AML-193 (cell line): ENCODE results near the gene ZNF892.
A peak's percentile ranks its signal among the peaks of the same experiment; 100 is the strongest.
"Not testable (repeated sequence)": the region's sequence is repeated elsewhere in the genome, so short reads cannot be mapped to it uniquely, and the experiment has no call there.

ENCODE experiments used
- DNase-seq, 2 experiments: peaks; one replicate each; lab custom pipeline; 2025; lab: John Stamatoyannopoulos, UW

The ZNF892 gene

GRCh38 chr2:95207111-95207961, at the start of gene ZNF892:
Gene ZNF892 (plus strand): TSS chr2:95207521. CDS start chr2:95207816, 295 bp downstream.
- peak; percentile 84 to 86 for DNase-seq

- no peak for DNase-seq
Measured at GRCh38 chr2:95158441-95158840, 48.9 kb upstream of the ZNF892 start.

DNA sequence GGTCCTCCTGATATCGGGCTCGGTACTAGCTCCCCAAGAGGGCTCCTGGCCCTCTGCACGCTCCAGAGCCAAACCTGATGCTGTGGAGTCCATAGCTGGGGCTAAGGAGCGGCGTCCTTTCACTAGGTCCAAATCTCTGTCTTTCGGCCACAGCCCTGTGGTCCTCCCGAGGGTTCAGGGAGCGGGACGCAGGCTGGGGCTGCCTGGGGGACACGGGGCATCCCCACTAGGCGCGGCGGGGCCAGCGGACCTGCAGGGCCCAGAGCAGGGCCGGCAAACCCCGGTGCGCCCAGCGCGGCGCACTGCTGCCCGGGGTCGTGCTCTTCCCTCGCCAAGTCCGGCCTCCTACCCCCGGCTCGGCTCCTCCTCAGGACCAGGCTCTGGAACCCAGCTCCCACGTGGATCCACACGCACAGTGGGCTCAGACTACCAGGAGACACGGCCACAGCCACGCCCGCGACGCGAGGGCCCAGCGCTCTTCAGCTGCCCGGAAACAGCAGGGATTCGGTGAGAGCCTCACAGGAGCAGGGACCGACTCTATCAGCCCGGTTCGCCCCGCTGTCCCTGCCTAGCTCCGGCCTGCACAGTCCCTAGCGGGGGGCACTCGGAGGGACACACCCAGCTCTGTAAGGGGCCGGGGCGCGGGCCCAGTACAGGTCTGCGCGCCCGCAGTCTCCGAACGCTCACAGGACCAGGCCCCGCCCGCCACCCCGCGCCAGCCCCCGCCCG, 48.3 kb upstream of the ZNF892 start:
- DNase-seq, result no peak

- DNase-seq, result peak; percentile 53 to 65
Measured at GRCh38 chr2:95159690-95160449, 47.5 kb upstream of the ZNF892 start, which contains the start of gene ZNF514. Gene ZNF514 (minus strand): TSS chr2:95159848. CDS start chr2:95153253, 6,595 bp downstream.

- peak in 1 of 2 experiments; percentile 30 for DNase-seq
Measured at GRCh38 chr2:95165030-95165370, 42.3 kb upstream of the ZNF892 start.

DNA sequence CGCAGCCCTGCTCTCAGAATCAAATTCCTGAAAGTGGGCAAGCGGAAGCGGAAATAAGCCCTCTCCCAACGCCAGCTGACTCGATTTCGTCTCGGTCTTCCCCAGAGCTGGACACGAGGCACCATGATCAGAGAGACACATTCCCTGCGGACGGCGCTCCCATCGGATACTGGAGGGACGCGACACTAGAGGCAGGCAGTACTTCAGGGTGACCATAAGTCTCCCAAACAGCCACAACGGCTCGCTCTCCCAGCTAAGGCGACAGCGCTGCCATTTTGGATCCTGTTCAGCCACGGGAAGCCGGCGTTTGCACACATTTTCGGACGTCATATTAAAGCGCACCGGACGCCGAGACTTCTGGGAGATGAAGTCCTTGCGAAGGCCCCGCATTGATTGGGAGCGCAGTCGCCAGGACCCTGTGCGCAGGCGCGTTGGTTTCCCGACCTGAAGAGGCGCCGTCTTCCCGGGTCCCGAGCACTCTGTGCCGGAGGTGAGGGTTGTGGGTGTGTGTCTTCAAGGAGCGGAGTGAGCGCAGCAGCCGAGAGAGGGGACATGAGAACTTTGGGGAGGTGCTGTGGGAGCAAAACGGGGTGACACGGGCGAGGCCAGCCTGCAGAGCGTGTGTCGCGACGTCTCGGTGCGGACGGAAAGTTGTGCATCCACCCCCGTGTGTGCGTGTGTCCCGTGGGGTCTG, 41.8 kb upstream of the ZNF892 start, which contains the start of gene ZNF2:
Gene ZNF2 (plus strand): TSS at position 439 of the 694 bp plus-strand sequence. CDS start 10,418 bp downstream, outside the sequence.
- DNase-seq, result peak; percentile 93

DNA sequence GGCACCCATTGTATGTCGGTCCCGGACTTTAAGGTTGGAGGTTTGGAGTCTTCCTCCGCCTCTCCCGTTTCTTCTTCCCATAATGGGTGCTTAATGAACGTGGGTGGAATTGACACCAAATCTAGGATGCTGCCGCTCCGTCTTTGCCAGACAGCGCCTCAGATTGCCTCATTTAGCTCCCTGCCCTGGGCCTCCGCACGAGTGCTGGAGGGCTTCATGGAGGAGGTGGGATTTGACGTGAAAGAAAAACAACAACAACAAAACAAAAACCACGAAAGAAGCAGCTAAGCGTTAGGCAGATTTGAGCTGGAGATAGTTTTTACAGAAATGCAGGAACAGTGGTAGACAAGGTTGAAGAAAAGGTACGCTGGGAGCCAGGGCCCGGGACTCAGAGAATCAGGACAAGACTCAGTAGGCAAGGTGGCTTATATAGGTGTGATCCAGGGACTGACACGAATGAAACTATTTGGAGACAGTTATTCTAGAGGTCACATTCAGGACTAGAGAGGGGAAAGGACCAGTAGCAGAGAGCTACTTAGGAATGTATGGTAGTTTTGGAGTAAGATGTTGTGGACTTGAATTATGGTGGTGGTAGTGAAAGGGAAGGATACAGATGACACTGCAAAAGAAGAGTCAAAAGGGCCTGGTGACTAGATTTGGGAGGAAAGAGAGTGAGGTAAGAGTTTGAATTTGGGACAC, 41.1 kb upstream of the ZNF892 start:
- no peak for DNase-seq

- no peak for DNase-seq
Measured at GRCh38 chr2:95171902-95172301, 35.4 kb upstream of the ZNF892 start.

DNA sequence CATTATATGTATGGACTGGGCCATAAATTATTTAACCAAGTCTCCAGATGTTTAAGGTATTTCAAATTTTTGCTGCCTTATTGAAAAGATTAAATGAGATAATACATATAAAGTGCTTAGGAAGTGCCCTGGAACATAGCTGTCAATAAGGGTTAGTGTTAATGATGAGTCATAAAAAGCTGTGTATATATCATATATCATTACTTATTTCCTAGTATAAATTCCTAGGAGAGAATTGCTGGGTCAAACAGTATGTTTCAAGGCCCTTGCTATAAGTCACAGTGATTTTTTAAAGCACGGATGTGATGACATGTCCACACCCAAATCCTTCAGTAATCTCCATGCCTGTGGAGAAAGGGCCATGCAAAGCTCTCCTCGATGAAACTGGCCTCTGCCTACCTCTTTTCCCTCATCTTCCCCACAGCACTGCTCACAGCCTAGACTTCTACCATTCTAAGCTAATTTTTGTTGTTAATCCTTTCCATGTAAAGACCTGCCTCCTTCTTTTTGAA, 33.2 kb upstream of the ZNF892 start:
- DNase-seq, result no peak

DNA sequence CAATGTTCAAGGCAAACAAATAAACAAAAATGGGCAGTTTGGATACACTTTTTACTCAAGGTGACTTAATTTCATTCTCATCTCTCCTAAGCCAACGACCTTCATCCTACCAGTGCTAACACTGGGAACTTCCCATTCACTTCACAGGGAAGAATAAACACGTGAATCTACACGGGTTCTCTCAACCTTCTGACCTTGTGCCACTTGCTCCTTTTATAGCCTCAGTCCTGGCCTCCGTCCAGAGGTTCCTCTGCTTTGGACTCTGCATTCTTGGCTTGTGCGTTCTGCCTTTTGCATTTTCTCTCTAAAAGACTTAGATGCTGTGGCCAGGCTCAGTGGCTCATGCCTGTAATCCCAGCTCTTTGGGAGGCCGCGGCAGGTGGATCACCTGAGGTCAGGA, 27.9 kb upstream of the ZNF892 start:
- DNase-seq, result no peak

DNA sequence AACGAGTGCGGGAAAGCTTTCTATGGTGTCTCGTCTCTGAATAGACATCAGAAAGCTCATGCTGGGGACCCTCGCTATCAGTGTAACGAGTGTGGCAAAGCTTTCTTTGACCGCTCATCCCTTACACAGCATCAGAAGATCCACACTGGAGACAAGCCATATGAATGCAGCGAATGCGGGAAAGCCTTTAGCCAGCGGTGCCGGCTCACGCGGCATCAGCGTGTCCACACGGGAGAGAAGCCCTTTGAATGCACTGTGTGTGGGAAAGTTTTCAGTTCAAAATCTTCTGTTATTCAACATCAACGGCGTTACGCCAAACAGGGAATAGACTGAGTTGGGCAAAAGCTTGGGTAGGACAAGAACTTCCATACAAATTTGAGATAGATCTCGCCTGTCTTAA, 25.5 kb upstream of the ZNF892 start:
- no peak for DNase-seq

DNA sequence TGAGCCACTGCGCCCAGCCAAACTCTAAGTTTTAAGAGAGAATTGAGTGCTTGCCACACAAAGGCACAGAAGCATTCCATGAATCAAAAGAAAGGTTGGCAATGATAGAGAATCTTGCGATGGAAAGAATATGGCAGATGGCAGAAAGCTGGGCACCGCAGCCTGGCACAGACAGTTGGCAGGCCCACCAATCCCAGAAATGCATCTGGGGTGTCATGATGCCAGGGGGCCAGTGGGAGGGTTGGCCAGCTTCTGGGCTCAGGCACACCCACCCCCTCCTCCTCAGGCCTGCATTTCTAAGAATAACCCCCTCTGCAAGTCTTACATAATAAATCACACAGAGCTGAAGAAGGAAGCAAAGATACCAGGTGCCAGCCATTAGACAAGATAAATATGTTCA, 22.1 kb upstream of the ZNF892 start:
- DNase-seq, result no peak

- DNase-seq, result no peak
Measured at GRCh38 chr2:95185973-95186372, 21.3 kb upstream of the ZNF892 start.

- DNase-seq, result not testable (repeated sequence)
Measured at GRCh38 chr2:95192956-95193355, 14.4 kb upstream of the ZNF892 start.

DNA sequence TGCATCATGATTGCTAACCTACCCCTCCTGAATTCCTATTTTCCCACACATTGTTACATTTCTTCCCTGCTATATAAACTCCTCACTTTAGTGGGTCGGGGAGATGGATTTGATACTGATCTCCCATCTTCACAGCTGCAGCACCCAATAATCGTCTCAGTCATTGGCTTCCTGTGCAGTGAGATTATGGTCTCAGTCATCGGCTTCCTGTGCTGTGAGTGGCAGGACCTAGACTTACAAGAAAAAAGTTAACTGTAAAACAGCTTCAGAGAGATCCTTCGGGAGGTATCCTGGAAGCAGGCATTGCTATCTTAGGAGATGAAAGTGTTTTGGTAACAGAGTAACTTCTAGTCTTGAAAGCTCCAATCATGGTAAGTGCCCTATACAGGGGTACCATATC, 3.4 kb upstream of the ZNF892 start:
- DNase-seq, result no peak

DNA sequence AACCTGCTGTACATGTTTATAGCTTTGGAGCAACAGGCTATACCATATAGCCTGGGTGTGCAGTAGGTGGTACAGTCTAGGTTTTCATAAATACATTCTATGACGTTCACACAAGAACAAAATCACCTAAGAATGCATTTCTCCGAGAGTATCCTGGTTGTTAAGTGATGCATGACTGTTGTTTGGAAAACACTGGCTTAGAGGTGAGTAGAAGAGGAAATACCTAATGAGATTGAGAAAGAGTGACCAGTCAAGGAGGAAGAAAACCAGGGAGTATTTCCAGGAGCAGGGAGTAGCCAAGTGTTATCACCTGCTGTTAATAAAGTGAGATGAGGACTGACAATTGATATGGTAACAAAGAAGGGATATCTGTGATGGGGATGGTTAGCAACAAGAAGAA, 2.9 kb upstream of the ZNF892 start:
- DNase-seq, result no peak

DNA sequence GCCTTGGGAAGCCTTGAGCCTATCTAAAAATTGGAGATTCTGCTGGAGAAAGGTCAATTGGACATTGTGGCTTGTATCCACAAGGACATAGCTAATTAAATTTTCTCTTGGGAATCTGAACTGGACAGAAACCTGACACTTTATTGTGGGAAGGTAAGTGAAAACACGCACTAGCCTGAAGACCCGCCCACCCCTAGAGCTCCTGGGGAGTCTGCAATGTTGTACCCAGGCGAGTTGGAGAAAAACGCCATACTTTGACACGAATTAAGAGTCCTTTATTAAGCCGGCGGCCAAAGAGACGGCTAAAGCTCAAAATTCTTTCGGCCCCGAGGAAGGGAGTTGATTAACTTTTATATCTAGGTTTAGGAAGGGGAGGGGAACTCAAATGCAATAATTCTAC, 1.2 kb upstream of the ZNF892 start:
- DNase-seq, result no peak

DNA sequence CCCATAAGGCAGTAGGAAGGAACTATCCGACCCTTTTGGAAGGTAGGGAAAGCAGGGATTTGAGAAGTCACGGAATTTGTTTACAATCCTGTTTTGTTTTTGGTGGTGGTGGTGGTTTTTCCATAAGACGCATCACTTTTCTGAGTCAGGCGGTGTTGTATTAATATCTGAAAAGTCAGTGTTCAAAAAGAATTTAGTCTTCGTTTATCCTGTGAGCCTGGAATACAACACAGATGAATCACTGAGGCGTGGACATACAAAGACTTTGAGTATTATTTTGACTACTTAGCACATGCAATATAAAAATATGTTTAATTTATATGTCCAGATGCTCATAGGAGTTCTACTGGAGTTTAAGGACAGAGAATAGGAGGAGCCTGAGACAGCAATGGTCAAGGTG, 785 bp downstream of the ZNF892 start:
- no peak for DNase-seq

GRCh38 chr2:95215018-95215612, 7.8 kb downstream of the ZNF892 start:
- no peak for DNase-seq

DNA sequence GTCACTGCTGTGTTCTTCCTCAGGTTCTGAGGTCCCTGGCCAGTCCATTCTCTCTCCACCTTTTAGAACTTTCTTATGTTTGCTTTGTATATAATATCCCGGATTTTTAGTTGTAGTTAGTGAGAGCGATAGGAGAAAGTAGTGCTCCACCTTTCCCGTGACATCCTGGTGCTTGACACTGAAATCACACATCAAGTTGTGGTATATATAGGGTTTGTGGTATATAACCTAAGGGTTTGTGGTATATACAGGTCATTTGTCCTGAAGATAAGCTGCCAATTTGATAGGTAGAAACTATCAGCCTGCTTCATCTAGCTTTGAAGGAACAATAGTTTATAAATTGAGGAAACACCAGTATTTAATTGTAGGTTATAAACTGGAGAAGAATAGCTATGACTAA, 13.1 kb downstream of the ZNF892 start:
- DNase-seq, result no peak

GRCh38 chr2:95225658-95226057, 18.3 kb downstream of the ZNF892 start:
- DNase-seq, result no peak
